H7 (cell line): ENCODE measurements around the gene SLC11A1. TPM values are rescaled to one million over a fixed set of nuclear protein-coding genes. Genes with fewer than 3 reads are reported as not detected.

Experiments used
- DNase-seq: peaks from one replicate; pipeline ENCODE4 v3.0.0; 2012
- H3K27me3 ChIP-seq: 2 replicates; pipeline ENCODE4 v1.6.0; 2011; ENCODE audit warnings: mild to moderate bottlenecking, low read length; ENCODE audit not compliant: control insufficient read depth, insufficient read depth
- H3K36me3 ChIP-seq: replicated peaks from 2 replicates; pipeline ENCODE4 v1.5.1; 2011; ENCODE audit warnings: low read length; ENCODE audit not compliant: control insufficient read depth, insufficient read depth
- H3K4me3 ChIP-seq: 2 replicates; pipeline ENCODE4 v1.5.1; 2011; ENCODE audit warnings: low read depth, mild to moderate bottlenecking, control low read depth, low read length, moderate library complexity; ENCODE audit not compliant: insufficient read depth
- total RNA-seq: library from RNA; depleted of rRNA; stranded (reverse); fragments of >200 nt; shearing (Covaris generic); gene quantifications from 2 replicates; pipeline ENCODE4 v1.2.3, GENCODE V29; 2014

SLC11A1 gene
- total RNA-seq, 1 experiment from 2014 or later = not detected

GRCh38 chr2:218354850-218355443 lies 27.1 kb upstream of the SLC11A1 start:
- DNase-seq = no peak
- Histone ChIP-seq H3K27me3 (no peaks in the 10 kb centered on the region), H3K36me3 (no peaks in the 10 kb centered on the region), H3K4me3 (no peak overlapping the region)

DNA sequence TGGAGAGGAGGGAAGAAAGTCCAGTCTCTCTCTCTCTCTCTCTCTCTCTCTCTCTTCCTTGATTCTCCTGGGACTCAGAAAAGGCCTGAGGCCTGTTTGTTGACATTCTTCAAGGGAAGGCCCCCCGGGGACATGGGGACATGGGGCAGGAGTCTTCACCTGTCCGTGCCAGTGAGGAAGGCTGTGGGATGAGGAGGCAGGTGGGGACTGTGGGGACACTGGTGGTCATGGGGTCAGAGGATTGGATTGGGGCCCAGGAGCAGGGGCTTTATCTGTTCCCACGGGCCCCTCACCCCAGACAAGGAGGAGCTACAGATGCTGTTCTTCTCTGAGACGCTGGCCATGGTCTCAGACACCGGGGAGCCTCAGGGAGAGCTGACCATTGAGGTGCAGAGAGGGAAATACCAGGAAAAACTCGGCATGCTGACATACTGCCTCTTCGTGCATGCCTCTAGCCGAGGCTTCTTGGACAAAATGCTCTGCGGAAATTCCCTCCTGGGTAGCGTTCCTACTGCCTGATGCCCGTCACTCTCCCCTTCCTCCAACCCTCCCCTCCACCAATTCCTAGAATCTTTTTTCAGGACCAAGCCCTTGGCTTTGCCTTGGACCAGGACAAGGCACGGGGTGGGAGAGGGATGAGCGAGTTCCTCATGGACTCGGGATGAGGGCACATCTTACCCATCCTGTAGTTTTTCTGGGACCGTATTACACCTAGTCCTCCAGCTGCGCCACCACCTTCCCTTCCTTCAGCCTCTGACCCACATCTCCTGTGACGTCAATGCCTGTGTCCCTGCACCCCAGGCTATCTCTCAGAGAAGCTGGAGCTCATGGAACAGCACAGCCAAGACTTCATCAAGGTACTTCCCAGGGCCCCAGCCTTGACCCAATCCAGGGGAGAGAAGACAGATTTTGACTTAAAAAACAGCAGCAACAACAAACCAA lies 24.6 kb upstream of the SLC11A1 start:
- Histone ChIP-seq H3K27me3 (no peaks in the 10 kb centered on the region), H3K4me3 (no peak overlapping the region), H3K36me3 (no peaks in the 10 kb centered on the region)
- DNase-seq = peak; percentile 55

GRCh38 chr2:218360453-218360852 lies 21.6 kb upstream of the SLC11A1 start:
- no peak for DNase-seq
- no peaks in the 10 kb centered on the region for H3K27me3 ChIP-seq
- no peak overlapping the region for H3K4me3 ChIP-seq
- no peaks in the 10 kb centered on the region for H3K36me3 ChIP-seq

- H3K36me3 ChIP-seq = no peaks in the 10 kb centered on the region
- H3K4me3 ChIP-seq = no peak overlapping the region
- no peak for DNase-seq
- peaks cover 3% of the 10 kb centered on the region for H3K27me3 ChIP-seq
Observed at GRCh38 chr2:218362606-218363005, 19.5 kb upstream of the SLC11A1 start.

- Histone ChIP-seq H3K27me3 (peaks cover 4% of the 10 kb centered on the region), H3K36me3 (no peaks in the 10 kb centered on the region), H3K4me3 (no peak overlapping the region)
- no peak for DNase-seq
Observed at GRCh38 chr2:218363736-218364135, 18.3 kb upstream of the SLC11A1 start.

DNA sequence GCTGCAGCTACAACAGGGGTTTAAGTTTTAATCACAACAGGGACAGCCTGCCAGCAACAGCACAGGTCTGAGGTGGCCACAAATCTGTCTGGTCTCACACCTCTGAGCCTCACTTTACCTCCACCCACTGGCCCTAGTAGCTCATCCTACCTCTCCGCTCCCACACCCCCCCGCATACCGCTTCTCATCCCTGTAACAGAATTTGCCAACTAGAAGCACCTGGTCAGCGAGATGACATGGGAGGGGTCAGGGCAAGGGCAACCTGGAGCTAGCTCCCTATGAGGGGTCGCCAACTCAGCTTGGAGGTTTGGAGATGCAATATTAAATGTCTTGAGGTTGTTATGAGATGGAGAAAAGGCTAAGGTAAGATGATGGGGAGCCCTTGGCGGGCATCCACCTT lies 17.9 kb upstream of the SLC11A1 start:
- Histone ChIP-seq H3K27me3 (peaks cover 4% of the 10 kb centered on the region), H3K36me3 (no peaks in the 10 kb centered on the region), H3K4me3 (no peak overlapping the region)
- DNase-seq = peak; percentile 35

DNA sequence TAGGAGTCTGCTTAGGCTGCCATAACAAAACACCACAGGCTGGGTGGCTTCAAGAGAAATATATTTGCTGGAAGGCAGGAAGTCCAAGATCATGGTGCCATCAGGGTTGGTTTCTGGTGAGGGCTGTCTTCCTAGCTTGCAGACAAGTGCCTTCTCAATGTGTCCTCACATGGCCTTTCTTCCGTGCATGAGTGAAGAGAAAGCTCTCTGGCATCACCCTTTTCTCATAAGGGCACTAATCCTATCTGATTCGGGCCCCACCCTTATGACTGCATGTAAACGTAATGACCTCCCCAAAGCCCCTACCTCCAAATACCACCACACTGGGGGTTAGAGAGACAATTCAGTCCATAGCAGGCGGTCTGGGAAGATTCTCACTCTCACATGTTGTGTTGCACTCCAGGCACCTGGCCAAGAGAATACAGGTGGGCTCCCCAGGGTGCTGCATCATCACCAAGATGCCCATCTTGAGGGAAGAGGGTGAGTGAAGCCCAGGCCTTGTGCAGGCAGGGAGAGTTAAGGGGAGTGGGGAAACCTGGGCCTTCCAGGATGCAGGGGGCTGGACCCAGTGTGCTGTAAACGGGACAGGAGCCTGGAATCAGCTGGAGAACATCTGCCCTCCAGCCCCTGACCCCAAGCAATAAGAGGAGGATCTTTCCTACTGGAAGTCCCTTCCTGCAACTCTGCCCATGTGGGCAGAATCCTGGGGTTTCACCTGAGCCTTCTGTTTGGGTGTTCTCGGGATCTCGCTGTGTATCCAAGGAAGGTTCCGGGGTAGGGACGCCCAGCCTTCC lies 15.3 kb upstream of the SLC11A1 start:
- peak overlapping the region; percentile 79 for H3K4me3 ChIP-seq
- no peak for DNase-seq

DNA sequence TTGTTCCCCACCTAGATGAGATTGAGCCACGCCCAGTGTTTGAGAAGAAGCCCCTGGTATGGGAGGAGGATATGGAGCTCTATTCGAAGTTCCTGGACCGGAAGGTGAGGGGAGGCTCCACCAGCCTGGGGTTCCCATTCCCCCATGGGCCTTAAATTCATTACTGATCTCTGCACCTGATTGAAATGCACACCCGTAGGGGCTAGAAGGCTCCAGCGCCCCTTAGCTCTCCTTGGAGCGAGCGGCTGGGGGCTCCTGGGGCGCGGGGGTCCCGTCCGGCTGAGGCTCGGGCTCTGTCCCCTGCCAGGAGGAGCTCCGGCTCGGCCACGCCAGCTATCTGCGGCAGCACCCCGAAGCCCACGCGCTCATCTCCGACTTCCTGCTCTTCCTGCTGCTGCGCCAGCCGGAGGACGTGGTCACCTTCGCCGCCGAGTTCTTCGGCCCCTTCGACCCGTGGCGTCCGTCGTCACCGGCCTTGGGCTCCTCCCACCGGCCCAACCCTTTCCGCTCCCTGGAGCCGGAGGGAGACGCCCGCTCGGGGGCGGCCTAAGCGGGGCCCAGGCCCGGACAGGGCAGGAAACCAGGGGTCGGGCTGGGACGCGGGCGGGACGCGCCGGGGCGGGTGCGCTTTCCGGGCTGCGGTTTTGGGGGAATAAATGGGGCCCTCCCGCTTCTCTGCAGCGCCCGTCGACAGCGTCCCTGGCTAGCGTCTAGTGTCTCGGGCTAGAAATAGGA lies 14.5 kb upstream of the SLC11A1 start:
- peaks cover 4% of the 10 kb centered on the region for H3K27me3 ChIP-seq
- DNase-seq = peak; percentile 97

More for the DNA sequence above, 15.3 kb upstream of the SLC11A1 start:
- H3K27me3 ChIP-seq = peaks cover 4% of the 10 kb centered on the region
- no peaks in the 10 kb centered on the region for H3K36me3 ChIP-seq

DNA sequence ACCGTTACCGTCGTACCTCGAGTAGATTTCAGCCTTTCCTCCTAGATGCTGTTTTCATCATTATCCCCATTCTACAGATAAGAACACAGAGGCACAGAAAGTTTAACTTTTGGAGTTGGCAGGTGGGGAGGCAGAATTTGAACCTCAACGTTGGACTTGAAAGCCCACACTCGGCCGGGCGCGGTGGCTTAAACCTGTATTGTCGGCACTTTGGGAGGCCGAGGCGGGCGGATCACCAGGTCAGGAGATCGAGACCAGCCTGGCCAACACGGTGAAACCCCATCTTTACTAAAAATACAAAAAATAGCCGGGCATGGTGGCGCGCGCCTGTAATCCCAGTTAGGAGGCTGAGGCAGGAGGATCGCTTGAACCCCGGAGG lies 13.9 kb upstream of the SLC11A1 start:
- Histone ChIP-seq H3K4me3 (peak overlapping the region; percentile 79), H3K27me3 (peaks cover 4% of the 10 kb centered on the region), H3K36me3 (no peaks in the 10 kb centered on the region)
- DNase-seq = no peak

More for the DNA sequence above, 14.5 kb upstream of the SLC11A1 start:
- H3K36me3 ChIP-seq = no peaks in the 10 kb centered on the region
- H3K4me3 ChIP-seq = peak overlapping the region; percentile 79

GRCh38 chr2:218368621-218369153 lies 13.4 kb upstream of the SLC11A1 start:
- Histone ChIP-seq H3K36me3 (no peaks in the 10 kb centered on the region), H3K4me3 (peak overlapping the region; percentile 32; the same call in 1 of the 2 replicates), H3K27me3 (peaks cover 4% of the 10 kb centered on the region)
- peak; percentile 84 for DNase-seq

GRCh38 chr2:218369330-218369729 lies 12.7 kb upstream of the SLC11A1 start:
- Histone ChIP-seq H3K36me3 (no peaks in the 10 kb centered on the region), H3K4me3 (no peak overlapping the region), H3K27me3 (peaks cover 4% of the 10 kb centered on the region)
- no peak for DNase-seq

DNA sequence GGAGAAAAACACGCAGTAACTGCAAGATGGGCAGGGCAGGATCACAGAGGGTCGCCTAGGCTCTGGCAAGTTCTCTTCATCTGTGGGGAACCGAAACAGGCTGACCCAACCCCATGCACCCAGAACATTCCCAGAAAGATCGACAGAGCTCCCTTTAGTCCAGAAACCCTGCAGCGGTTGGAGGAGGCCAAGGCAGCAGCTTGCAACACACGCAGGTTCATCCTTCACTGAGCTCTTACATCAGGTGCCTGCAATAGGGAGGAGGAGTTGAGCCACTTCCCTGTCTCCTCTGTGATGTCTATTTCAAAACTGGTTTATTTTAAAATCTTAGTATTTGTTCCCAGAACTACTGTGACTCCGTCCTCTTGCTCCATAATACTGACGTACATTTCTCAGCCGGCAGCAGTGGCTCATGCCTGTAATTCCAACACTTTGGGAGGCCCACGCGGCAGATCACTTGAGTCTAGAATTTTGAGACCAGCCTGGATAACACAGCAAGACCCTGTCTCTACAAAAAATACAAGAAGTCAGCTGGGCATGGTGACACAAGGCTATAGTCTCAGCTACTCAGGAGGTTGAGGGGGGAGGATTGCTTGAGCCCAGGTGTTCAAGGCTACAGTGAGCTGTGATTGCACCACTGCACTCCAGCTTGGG lies 11.5 kb upstream of the SLC11A1 start:
- no peak overlapping the region for H3K4me3 ChIP-seq
- no peak for DNase-seq
- peaks cover 4% of the 10 kb centered on the region for H3K27me3 ChIP-seq
- no peaks in the 10 kb centered on the region for H3K36me3 ChIP-seq

DNA sequence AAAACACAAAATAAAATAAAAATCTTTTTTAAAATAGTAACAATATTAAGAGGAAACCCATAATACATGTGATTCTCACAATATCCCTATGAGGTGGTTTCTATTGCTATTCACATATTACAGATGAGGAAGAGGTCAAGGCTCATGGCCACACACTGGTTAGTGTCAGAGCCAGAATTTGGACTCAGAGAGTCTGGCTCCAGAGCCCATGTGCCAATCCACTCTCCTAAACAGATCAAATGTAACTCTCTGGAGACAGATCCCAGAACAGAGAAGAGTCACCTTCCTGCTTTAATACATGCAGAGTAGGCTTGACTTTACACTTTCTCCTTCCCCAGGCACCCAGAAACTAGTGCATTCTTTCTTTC lies 10.1 kb upstream of the SLC11A1 start:
- Histone ChIP-seq H3K4me3 (no peak overlapping the region), H3K36me3 (no peaks in the 10 kb centered on the region), H3K27me3 (peaks cover 4% of the 10 kb centered on the region; the same call in 1 of the 2 replicates)
- DNase-seq = no peak
